Breast epithelium (tissue), 4 donors: ENCODE measurements around the gene PIK3R5. TPM values are rescaled to one million over a fixed set of nuclear protein-coding genes. Genes with fewer than 3 reads are reported as not detected.

ENCODE experiments used
- DNase-seq, 2 donors: peaks; one replicate each; pipeline ENCODE4 v3.0.0-alpha.2; 2019; ENCODE audit warnings: low spot score in 2 of 2
- H3K27ac ChIP-seq, 2 donors: fragments of 200-600 bp; sonication (generic) in 1 of 2; one replicate each; pipeline ENCODE4 v1.5.1; 2016 to 2019; ENCODE audit warnings: mild to moderate bottlenecking in 1 of 2
- H3K27me3 ChIP-seq, 2 donors: fragments of 200-600 bp; sonication (generic) in 1 of 2; one replicate each; pipeline versions ENCODE4 v1.5.1 to v1.6.0; 2017 to 2019; ENCODE audit warnings: control low read depth in 1 of 2, mild to moderate bottlenecking in 1 of 2
- H3K36me3 ChIP-seq: fragments of 200-600 bp; one replicate; pipeline ENCODE4 v1.5.1; 2019
- H3K4me1 ChIP-seq, 2 donors: fragments of 200-600 bp; sonication (generic); one replicate each; pipeline ENCODE4 v1.5.1; 2016 to 2019; ENCODE audit warnings: control low read depth in 1 of 2
- H3K4me3 ChIP-seq, 3 donors: fragments of 200-600 bp; sonication (generic); 1 replicate in 2 of 3; 2 replicates in 1 of 3; pipeline ENCODE4 v1.5.1; 2016 to 2019; ENCODE audit warnings: mild to moderate bottlenecking in 3 of 3, moderate library complexity in 2 of 3
- H3K9me3 ChIP-seq, 2 donors: fragments of 200-600 bp; sonication (generic) in 1 of 2; one replicate each; pipeline ENCODE4 v1.5.1; 2016 to 2019; ENCODE audit warnings: control low read depth in 1 of 2
- CTCF ChIP-seq, 3 donors: fragments of 450-650 bp; IDR thresholded peaks; one replicate each; pipeline ENCODE4 v1.5.1; 2016 to 2017; ENCODE audit warnings: antibody characterized with exemption in 3 of 3, mild to moderate bottlenecking in 3 of 3, moderate library complexity in 3 of 3
- POLR2A ChIP-seq: fragments of 450-650 bp; IDR thresholded peaks from one replicate; pipeline ENCODE4 v1.6.1; 2016; ENCODE audit warnings: antibody characterized with exemption, mild to moderate bottlenecking, moderate library complexity
- POLR2AphosphoS5 ChIP-seq, 3 donors: sonication (generic); formaldehyde crosslinking; IDR thresholded peaks; one replicate each; pipeline ENCODE4 v1.6.1; 2017; ENCODE audit warnings: antibody characterized with exemption in 3 of 3
- intact Hi-C: fragments of 100-400 bp; cut with DNase I; formaldehyde crosslinking; loops from one replicate; pipeline ENCODE4 v1.15.1; 2023; ENCODE audit warnings: low total_unique reads
- total RNA-seq, 3 donors: library from RNA; depleted of rRNA; stranded (reverse); fragments of >200 nt; gene quantifications; one replicate each; pipeline ENCODE4 v1.1.0, GENCODE V29; 2016

PIK3R5 gene
- total RNA-seq, 3 donors from 2014 or later: 9.8 to 28.6 (median 12.3) TPM

GRCh38 chr17:8923762-8924161 is 41.7 kb downstream of the PIK3R5 start:
- H3K27me3 ChIP-seq: no peaks in the 10 kb centered on the region
- H3K9me3 ChIP-seq: peaks cover 12 to 23% of the 10 kb centered on the region in 2 donors
- H3K4me1 ChIP-seq: no peaks in the 10 kb centered on the region
- DNase-seq: no peak
- TF ChIP-seq POLR2A: no peak
- TF ChIP-seq POLR2AphosphoS5 (IDR thresholded peaks at IDR 0.05): no peak
- no peak for TF ChIP-seq CTCF (IDR thresholded peaks at IDR 0.05)
- intact Hi-C loops: no loop called here
- H3K4me3 ChIP-seq: no peak overlapping the region
- H3K27ac ChIP-seq: no peak overlapping the region
- no peaks in the 10 kb centered on the region for H3K36me3 ChIP-seq

- DNase-seq: no peak
- no peak overlapping the region for H3K27ac ChIP-seq
- no peaks in the 10 kb centered on the region for H3K36me3 ChIP-seq
- H3K4me1 ChIP-seq: no peaks in the 10 kb centered on the region
- intact Hi-C loops: no loop called here
- peaks cover 10 to 23% of the 10 kb centered on the region in 2 donors for H3K9me3 ChIP-seq
- TF ChIP-seq POLR2A: no peak
- TF ChIP-seq POLR2AphosphoS5 (IDR thresholded peaks at IDR 0.05): no peak
- no peak for TF ChIP-seq CTCF (IDR thresholded peaks at IDR 0.05)
- H3K27me3 ChIP-seq: no peaks in the 10 kb centered on the region
- no peak overlapping the region for H3K4me3 ChIP-seq
These were observed 42.6 kb downstream of the PIK3R5 start for GRCh38 chr17:8922928-8923327.

- no peak overlapping the region for H3K27ac ChIP-seq
- intact Hi-C loops: no loop called here
- H3K9me3 ChIP-seq: peaks cover 6 to 23% of the 10 kb centered on the region in 2 donors
- no peaks in the 10 kb centered on the region for H3K36me3 ChIP-seq
- no peak for TF ChIP-seq POLR2AphosphoS5 (IDR thresholded peaks at IDR 0.05)
- no peak for TF ChIP-seq POLR2A
- TF ChIP-seq CTCF (IDR thresholded peaks at IDR 0.05): no peak
- no peak for DNase-seq
- H3K27me3 ChIP-seq: no peaks in the 10 kb centered on the region
- H3K4me1 ChIP-seq: no peaks in the 10 kb centered on the region
- H3K4me3 ChIP-seq: no peak overlapping the region
These were observed 43.1 kb downstream of the PIK3R5 start for GRCh38 chr17:8922451-8922850.

GRCh38 chr17:8921147-8921546 is 44.4 kb downstream of the PIK3R5 start:
- no peaks in the 10 kb centered on the region for H3K4me1 ChIP-seq
- TF ChIP-seq POLR2A: no peak
- H3K36me3 ChIP-seq: no peaks in the 10 kb centered on the region
- DNase-seq: no peak
- no peaks in the 10 kb centered on the region for H3K27me3 ChIP-seq
- H3K27ac ChIP-seq: no peak overlapping the region
- H3K4me3 ChIP-seq: no peak overlapping the region
- intact Hi-C loops: no loop called here
- peaks cover 5 to 17% of the 10 kb centered on the region in 2 donors for H3K9me3 ChIP-seq

GRCh38 chr17:8918807-8919465 is 46.6 kb downstream of the PIK3R5 start:
- DNase-seq: no peak
- no peak overlapping the region for H3K27ac ChIP-seq
- no peaks in the 10 kb centered on the region for H3K4me1 ChIP-seq
- TF ChIP-seq POLR2AphosphoS5 (IDR thresholded peaks at IDR 0.05) (no peak), CTCF (IDR thresholded peaks at IDR 0.05) (no peak), POLR2A (no peak)
- no peaks in the 10 kb centered on the region for H3K36me3 ChIP-seq
- peaks cover 0 to 3% of the 10 kb centered on the region in 2 donors for H3K27me3 ChIP-seq
- intact Hi-C loops: loop anchor here (2.0 kb wide), 1 partner anchor 32 kb away; no protein-coding TSS in a partner anchor
- H3K4me3 ChIP-seq: no peak overlapping the region
- H3K9me3 ChIP-seq: peaks cover 5 to 17% of the 10 kb centered on the region in 2 donors
